ENCODE data around the gene COMMD3.

- TF ChIP-seq POLR2A (IDR thresholded peaks at IDR 0.05) (no peak), CTCF (IDR thresholded peaks at IDR 0.05) (no peak)
Measured at GRCh38 chr10:22278441-22278782, 37.8 kb upstream of the COMMD3 start.

Measured in right lobe of liver (tissue), 4 donors.